HCT116 (cell line): ENCODE results near the gene RPL7A. TPM values are rescaled to one million over a fixed set of nuclear protein-coding genes. Genes with fewer than 3 reads are reported as not detected.

ENCODE experiments used
- ATAC-seq: fragments of 200-7000 bp; cut with Tn5 transposase; 2 replicates; pipeline ENCODE4 v1.9.1; 2020; ENCODE audit warnings: mild to moderate bottlenecking, moderate library complexity
- BruUV-seq: library from RNA; stranded (reverse); fragments of 400-500 nt; replicated peaks from 2 replicates; lab custom pipeline; 2021; lab: Mats Ljungman, UMichigan
- CTCF ChIA-PET: fragments of 300-600 bp; sonication (Branson Sonifier 250); formaldehyde crosslinking; loops from one replicate; lab custom pipeline; 2021; ENCODE audit warnings: antibody characterized with exemption; lab: Charles Lee
- POLR2A ChIA-PET: fragments of 300-600, 350-600 bp; sonication (Branson Sonifier 250); formaldehyde crosslinking; loops from one replicate; lab custom pipeline; 2021; ENCODE audit warnings: antibody characterized with exemption; lab: Charles Lee
- RAD21 ChIA-PET, 2 experiments: fragments of 300-600 bp; sonication (Branson Sonifier 250); formaldehyde crosslinking; loops; one replicate each; lab custom pipeline; 2023; ENCODE audit warnings: low total read pairs in 2 of 2; ENCODE audit not compliant: uncharacterized antibody in 2 of 2, unreplicated experiment in 2 of 2, low non-redundant PET in 1 of 2; lab: Charles Lee
- DNase-seq: peaks from one replicate; pipeline ENCODE4 v3.0.0-alpha.2; 2010; ENCODE audit warnings: low read depth, low spot score
- H2AFZ ChIP-seq: fragments of 200-600 bp; shearing (Covaris generic), sonication (generic); 2 replicates; pipeline ENCODE4 v1.6.1; 2017; ENCODE audit warnings: low read depth, mixed run types, mixed read lengths, antibody characterized with exemption, low read length; ENCODE audit not compliant: poor library complexity, severe bottlenecking
- H3K27ac ChIP-seq: 2 replicates; pipeline ENCODE4 v1.5.1; 2012; ENCODE audit warnings: low read depth, low read length
- H3K27me3 ChIP-seq: fragments of 200-600 bp; sonication (generic); 2 replicates; pipeline ENCODE4 v1.6.1; 2016; ENCODE audit warnings: mixed run types, low read length, mixed read lengths; ENCODE audit not compliant: insufficient read depth
- H3K36me3 ChIP-seq, 2 experiments: fragments of 200-500 bp in 1 of 2; fragments of 200-600 bp in 1 of 2; sonication (Bioruptor generic) in 1 of 2; sonication (generic) in 1 of 2; 2 replicates each; pipeline versions ENCODE4 v1.5.1 to v1.6.1; 2014 to 2016; ENCODE audit warnings: low read length in 2 of 2, inconsistent platforms in 1 of 2, mixed read lengths in 1 of 2, mixed run types in 1 of 2; ENCODE audit not compliant: insufficient read depth in 2 of 2, control insufficient read depth in 1 of 2
- H3K4me1 ChIP-seq, 2 experiments: fragments of 200-600 bp in 1 of 2; sonication (generic) in 1 of 2; 2 replicates each; pipeline versions ENCODE4 v1.5.1 to v1.6.1; 2012 to 2017; ENCODE audit warnings: low read length in 2 of 2, inconsistent platforms in 1 of 2, mild to moderate bottlenecking in 1 of 2, mixed read lengths in 1 of 2, mixed run types in 1 of 2, moderate library complexity in 1 of 2; ENCODE audit not compliant: insufficient read depth in 2 of 2, control insufficient read depth in 1 of 2
- H3K4me2 ChIP-seq: fragments of 200-600 bp; sonication (generic); 2 replicates; pipeline ENCODE4 v1.6.1; 2017; ENCODE audit warnings: mixed run types, low read length, mixed read lengths
- H3K4me3 ChIP-seq, 2 experiments: fragments of 200-600 bp in 1 of 2; sonication (generic) in 1 of 2; replicated peaks in 1 of 2; 2 replicates each; pipeline ENCODE4 v1.5.1; 2011 to 2016; ENCODE audit warnings: low read length in 2 of 2, control low read depth in 1 of 2, low read depth in 1 of 2, mild to moderate bottlenecking in 1 of 2, mixed read lengths in 1 of 2, mixed run types in 1 of 2
- H3K79me2 ChIP-seq: fragments of 200-600 bp; sonication (generic); 2 replicates; pipeline ENCODE4 v1.6.1; 2017; ENCODE audit warnings: mild to moderate bottlenecking, mixed run types, low read length, moderate library complexity, mixed read lengths; ENCODE audit not compliant: insufficient read depth
- H3K9ac ChIP-seq: fragments of 200-600 bp; sonication (generic); 2 replicates; pipeline ENCODE4 v1.6.1; 2016; ENCODE audit warnings: low read length, mixed read lengths
- H3K9me2 ChIP-seq: fragments of 200-600 bp; sonication (generic), shearing (Covaris generic); 2 replicates; pipeline ENCODE4 v1.6.1; 2017; ENCODE audit warnings: mixed run types, mild to moderate bottlenecking, moderate library complexity; ENCODE audit not compliant: insufficient read depth
- H3K9me3 ChIP-seq, 2 experiments: fragments of 200-500 bp in 1 of 2; fragments of 200-600 bp in 1 of 2; sonication (Bioruptor generic) in 1 of 2; sonication (generic) in 1 of 2; 2 replicates each; pipeline ENCODE4 v1.6.1; 2014 to 2017; ENCODE audit warnings: low read length in 2 of 2, mixed read lengths in 2 of 2, inconsistent platforms in 1 of 2, low read depth in 1 of 2, mild to moderate bottlenecking in 1 of 2, mixed run types in 1 of 2, moderate library complexity in 1 of 2; ENCODE audit not compliant: control insufficient read depth in 1 of 2, insufficient read depth in 1 of 2
- H4K20me1 ChIP-seq: fragments of 200-600 bp; sonication (generic), shearing (Covaris generic); 2 replicates; pipeline ENCODE4 v1.6.1; 2017; ENCODE audit warnings: mixed run types, mild to moderate bottlenecking, moderate library complexity; ENCODE audit not compliant: insufficient read depth
- ATF3 ChIP-seq: IDR thresholded peaks from 2 replicates; pipeline ENCODE4 v1.6.1; 2012
- CBX3 ChIP-seq: IDR thresholded peaks from 2 replicates; pipeline ENCODE4 v1.6.1; 2012; ENCODE audit warnings: low read depth
- EGR1 ChIP-seq: IDR thresholded peaks from 2 replicates; pipeline ENCODE4 v1.6.1; 2012; ENCODE audit warnings: low read depth
- ELF1 ChIP-seq: IDR thresholded peaks from 2 replicates; pipeline ENCODE4 v1.6.1; 2012; ENCODE audit warnings: low read depth, borderline replicate concordance
- EZH2 ChIP-seq: fragments of 200-600 bp; sonication (generic); IDR thresholded peaks from 2 replicates; pipeline ENCODE4 v1.6.1; 2017; ENCODE audit warnings: antibody characterized with exemption, mixed run types
- EZH2phosphoT487 ChIP-seq: fragments of 200-600 bp; IDR thresholded peaks from 2 replicates; pipeline ENCODE4 v1.6.1; 2018; ENCODE audit warnings: antibody characterized with exemption, borderline replicate concordance
- FOSL1 ChIP-seq: IDR thresholded peaks from 2 replicates; pipeline ENCODE4 v1.6.1; 2012; ENCODE audit warnings: low read depth
- RAD21 ChIP-seq: IDR thresholded peaks from 2 replicates; pipeline ENCODE4 v1.6.1; 2012; ENCODE audit warnings: low read depth, mild to moderate bottlenecking
- SIN3A ChIP-seq: IDR thresholded peaks from 2 replicates; pipeline ENCODE4 v1.6.1; 2012; ENCODE audit warnings: low read depth
- SP1 ChIP-seq: IDR thresholded peaks from 2 replicates; pipeline ENCODE4 v1.6.1; 2012; ENCODE audit warnings: low read depth
- TCF7L2 ChIP-seq: IDR thresholded peaks from 2 replicates; pipeline ENCODE4 v1.7.0; 2011; ENCODE audit warnings: borderline replicate concordance, inconsistent platforms; ENCODE audit not compliant: insufficient read depth, insufficient read length; ENCODE audit errors: extremely low read depth
- YY1 ChIP-seq: IDR thresholded peaks from 2 replicates; pipeline ENCODE4 v1.6.1; 2011; ENCODE audit warnings: low read length, low read depth, moderate library complexity, mild to moderate bottlenecking; ENCODE audit not compliant: insufficient replicate concordance; ENCODE audit errors: extremely low read depth
- ZBTB33 ChIP-seq: IDR thresholded peaks from 2 replicates; pipeline ENCODE4 v1.6.1; 2011; ENCODE audit warnings: mild to moderate bottlenecking, low read length, moderate library complexity; ENCODE audit not compliant: insufficient replicate concordance; ENCODE audit errors: extremely low read depth
- ZFX ChIP-seq: fragments of 450-650 bp; IDR thresholded peaks from 2 replicates; pipeline ENCODE4 v1.6.1; 2017
- ZNF274 ChIP-seq: fragments of 200-500 bp; sonication (Bioruptor generic); IDR thresholded peaks from 2 replicates; pipeline ENCODE4 v1.6.1; 2014; ENCODE audit warnings: mild to moderate bottlenecking, low read depth, low read length, inconsistent platforms
- intact Hi-C: fragments of 100-400 bp; cut with micrococcal nuclease; formaldehyde crosslinking; loops from 2 replicates; pipeline ENCODE4 v1.10.0; 2022
- total RNA-seq: library from RNA; stranded (reverse); gene quantifications from one replicate; pipeline ENCODE4 v1.2.1, GENCODE V29; 2021; ENCODE audit not compliant: unreplicated experiment

The RPL7A gene
- total RNA-seq, 1 experiment from 2014 or later, result 2,837 TPM

GRCh38 chr9:133372144-133372543 lies 24.1 kb downstream of the RPL7A start:
- ChIA-PET RAD21 (no interaction called here), CTCF (no interaction called here), POLR2A (interaction anchor here (1.4 kb wide), 1 partner anchor 16 kb away, joined by 7 read pairs; the partner anchor contains the start of genes SURF1 and SURF2)
- Histone ChIP-seq H4K20me1 (peaks cover 9% of the 10 kb centered on the region; the same call in 1 of the 2 replicates), H3K4me2 (no peak overlapping the region), H2AFZ (no peak overlapping the region), H3K4me3 (no peak overlapping the region), H3K4me1 (peaks cover 9 to 14% of the 10 kb centered on the region in 2 experiments; a peak in 3 of 4 replicates), H3K79me2 (peaks cover 87% of the 10 kb centered on the region), H3K27me3 (no peaks in the 10 kb centered on the region), H3K9me2 (no peaks in the 10 kb centered on the region), H3K9ac (no peak overlapping the region), H3K36me3 (peaks cover 11 to 30% of the 10 kb centered on the region in 2 experiments; a peak in 3 of 4 replicates), H3K27ac (no peak overlapping the region), H3K9me3 (no peaks in the 10 kb centered on the region)
- no TSS peak for BruUV-seq
- DNase-seq (no peak), ATAC-seq (no peak)
- TF ChIP-seq RAD21, result no peak
- no peak for TF ChIP-seq SP1
- no peak for TF ChIP-seq EGR1
- no peak for TF ChIP-seq ELF1
- TF ChIP-seq ZFX, result no peak
- TF ChIP-seq ZBTB33, result no peak
- TF ChIP-seq ATF3, result no peak
- no peak for TF ChIP-seq CBX3
- no peak for TF ChIP-seq ZNF274
- no peak for TF ChIP-seq FOSL1
- no peak for TF ChIP-seq EZH2phosphoT487
- TF ChIP-seq SIN3A, result no peak
- no peak for TF ChIP-seq TCF7L2
- no peak for TF ChIP-seq EZH2
- no peak for TF ChIP-seq YY1
- intact Hi-C loops, result no loop called here
